CD14-positive monocyte (primary cell): ENCODE results near the gene DOCK4. TPM values are rescaled to one million over a fixed set of nuclear protein-coding genes. Genes with fewer than 3 reads are reported as not detected.

Experiments used
- DNase-seq, 3 donors: peaks; one replicate each; pipeline ENCODE4 v3.0.0-alpha.2; 2011 to 2022
- H2AFZ ChIP-seq: 2 replicates; pipeline ENCODE4 v1.6.0; 2012; ENCODE audit warnings: mild to moderate bottlenecking, low read depth, low read length, inconsistent platforms; ENCODE audit not compliant: insufficient read depth, poor library complexity, severe bottlenecking
- H3K27ac ChIP-seq, 2 donors: 1 replicate in 1 of 2; 2 replicates in 1 of 2; pipeline ENCODE4 v1.5.1; 2012 to 2013; ENCODE audit warnings: low read length in 2 of 2, control low read depth in 1 of 2, inconsistent platforms in 1 of 2, low read depth in 1 of 2, mild to moderate bottlenecking in 1 of 2
- H3K27me3 ChIP-seq, 2 donors: one replicate each; pipeline versions ENCODE4 v1.6.0 to v1.6.1; 2011 to 2013; ENCODE audit warnings: low read length in 2 of 2; ENCODE audit not compliant: control insufficient read depth in 2 of 2, insufficient read depth in 2 of 2
- H3K36me3 ChIP-seq, 2 donors: replicated peaks in 1 of 2; 1 replicate in 1 of 2; 2 replicates in 1 of 2; pipeline versions ENCODE4 v1.5.1 to v1.6.1; 2012 to 2013; ENCODE audit warnings: low read length in 2 of 2, control low read depth in 1 of 2, inconsistent platforms in 1 of 2, mild to moderate bottlenecking in 1 of 2; ENCODE audit not compliant: insufficient read depth in 2 of 2, control insufficient read depth in 1 of 2
- H3K4me1 ChIP-seq, 2 donors: 1 replicate in 1 of 2; 2 replicates in 1 of 2; pipeline versions ENCODE4 v1.5.1 to v1.6.1; 2012 to 2013; ENCODE audit warnings: low read length in 2 of 2, control low read depth in 1 of 2, inconsistent platforms in 1 of 2, mild to moderate bottlenecking in 1 of 2, moderate library complexity in 1 of 2; ENCODE audit not compliant: insufficient read depth in 2 of 2, control insufficient read depth in 1 of 2
- H3K4me2 ChIP-seq: replicated peaks from 2 replicates; pipeline ENCODE3; 2012; ENCODE audit warnings: low read length, moderate library complexity, mild to moderate bottlenecking; ENCODE audit not compliant: poor library complexity, severe bottlenecking; ENCODE audit errors: extremely low read depth
- H3K4me3 ChIP-seq, 3 experiments: fragments of 200-600 bp in 1 of 3; sonication (generic) in 1 of 3; replicated peaks in 1 of 3; 1 replicate in 2 of 3; 2 replicates in 1 of 3; pipeline ENCODE4 v1.5.1; 2011 to 2013; ENCODE audit warnings: low read length in 3 of 3, mild to moderate bottlenecking in 3 of 3, control low read depth in 2 of 3, low read depth in 2 of 3, inconsistent platforms in 1 of 3, moderate library complexity in 1 of 3
- H3K79me2 ChIP-seq: 2 replicates; pipeline ENCODE4 v1.6.0; 2012; ENCODE audit warnings: mild to moderate bottlenecking, control low read depth, inconsistent platforms, low read length, moderate library complexity; ENCODE audit not compliant: insufficient read depth
- H3K9ac ChIP-seq: 2 replicates; pipeline ENCODE4 v1.6.0; 2017; ENCODE audit warnings: low read length, mild to moderate bottlenecking; ENCODE audit not compliant: insufficient read depth, poor library complexity, severe bottlenecking
- H3K9me3 ChIP-seq, 2 donors: replicated peaks in 1 of 2; 1 replicate in 1 of 2; 2 replicates in 1 of 2; pipeline versions ENCODE4 v1.5.1 to v1.6.1; 2012 to 2013; ENCODE audit warnings: low read length in 2 of 2, control low read depth in 1 of 2; ENCODE audit not compliant: control insufficient read depth in 1 of 2, insufficient read depth in 1 of 2
- H4K20me1 ChIP-seq: 2 replicates; pipeline ENCODE4 v1.6.0; 2012; ENCODE audit warnings: mild to moderate bottlenecking, low read length, control low read depth, moderate library complexity; ENCODE audit not compliant: insufficient read depth
- H3K27ac Mint-ChIP-seq, 7 donors: one replicate each; pipeline ENCODE4 v1.8.0; 2020; ENCODE audit warnings: mild to moderate bottlenecking in 7 of 7, mixed read lengths in 7 of 7, moderate library complexity in 6 of 7, inconsistent platforms in 2 of 7
- H3K27me3 Mint-ChIP-seq, 3 donors: one replicate each; pipeline ENCODE4 v1.8.0; 2021 to 2022; ENCODE audit warnings: low read depth in 3 of 3, mild to moderate bottlenecking in 3 of 3, mixed read lengths in 3 of 3, moderate library complexity in 3 of 3, inconsistent platforms in 1 of 3
- H3K36me3 Mint-ChIP-seq, 2 donors: one replicate each; pipeline ENCODE4 v1.8.0; 2020; ENCODE audit warnings: mixed read lengths in 2 of 2, inconsistent platforms in 1 of 2, mild to moderate bottlenecking in 1 of 2
- H3K4me1 Mint-ChIP-seq: one replicate; pipeline ENCODE4 v1.8.0; 2020; ENCODE audit warnings: mild to moderate bottlenecking, mixed read lengths
- H3K4me3 Mint-ChIP-seq, 2 donors: one replicate each; pipeline ENCODE4 v1.8.0; 2020; ENCODE audit warnings: mild to moderate bottlenecking in 2 of 2, mixed read lengths in 2 of 2, moderate library complexity in 1 of 2
- H3K9me3 Mint-ChIP-seq, 7 donors: one replicate each; pipeline ENCODE4 v1.8.0; 2020 to 2022; ENCODE audit warnings: mixed read lengths in 7 of 7, mild to moderate bottlenecking in 6 of 7, moderate library complexity in 6 of 7, inconsistent platforms in 2 of 7
- CTCF ChIP-seq: fragments of 200-600 bp; IDR thresholded peaks from one replicate; pipeline ENCODE4 v1.8.0; 2022; ENCODE audit warnings: antibody characterized with exemption, mild to moderate bottlenecking
- WGBS: methylation state at CpG from one replicate; pipeline ENCODE4 v1.1.5; 2013; ENCODE audit warnings: missing lambda C conversion rate; ENCODE audit not compliant: insufficient coverage; 5-methylcytosine and 5-hydroxymethylcytosine counted together
- intact Hi-C, 2 donors: fragments of 100-400 bp; cut with micrococcal nuclease; formaldehyde crosslinking; loops; one replicate each; pipeline versions ENCODE4 v1.15.0 to v1.15.1; 2023
- polyA plus RNA-seq, 3 donors: library from polyadenylated mRNA; depleted of rRNA in 1 of 3; unstranded in 2 of 3; stranded (reverse) in 1 of 3; fragments of 300-500 nt in 2 of 3; fragments of >200 nt in 1 of 3; fragmentation: Illumina TruSeq in 2 of 3; gene quantifications; 1 replicate in 2 of 3; 2 replicates in 1 of 3; pipeline ENCODE4 v1.2.3, GENCODE V29; 2012 to 2021

DOCK4 gene
- polyA plus RNA-seq, 3 donors = 1.3 to 5.0 (median 2.7) TPM

DNA sequence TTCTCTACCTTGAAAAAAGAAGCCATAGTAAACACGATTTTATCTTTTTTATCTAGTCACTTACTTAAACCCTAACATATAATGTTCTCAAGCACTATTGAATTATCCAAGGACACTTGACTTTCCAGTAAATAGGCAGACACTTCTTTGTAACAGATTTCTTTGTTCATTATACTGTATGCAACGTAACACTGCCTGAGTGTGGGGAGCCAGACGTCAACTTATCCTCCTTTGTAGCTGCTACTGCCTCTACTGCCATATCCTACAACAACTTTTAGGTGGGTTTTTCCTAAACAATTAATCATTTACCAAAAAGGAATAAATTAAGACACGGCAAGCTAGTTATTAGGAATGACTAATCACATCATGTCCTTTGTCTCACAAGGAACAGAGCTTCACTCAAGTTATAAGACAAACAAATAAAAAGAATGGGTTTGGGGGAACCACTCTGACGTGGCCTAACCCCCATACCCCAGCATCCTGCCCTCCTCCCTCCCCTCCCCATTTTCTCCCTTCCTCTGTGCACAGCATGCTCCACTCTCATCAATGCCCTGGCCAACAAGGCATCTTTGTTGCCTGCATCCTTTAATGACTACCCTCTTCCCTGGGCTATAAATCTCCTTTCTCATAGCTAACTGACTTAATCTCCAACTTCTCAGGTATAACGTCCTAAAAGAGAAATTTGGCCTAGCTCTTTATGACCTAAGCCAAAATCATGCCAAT is 43.3 kb downstream of the DOCK4 start:
- Histone ChIP-seq H3K9me3 (no peaks in the 10 kb centered on the region), H4K20me1 (no peaks in the 10 kb centered on the region), H3K9ac (no peak overlapping the region), H3K4me3 (no peak overlapping the region), H3K79me2 (no peaks in the 10 kb centered on the region), H2AFZ (no peak overlapping the region), H3K27me3 (no peaks in the 10 kb centered on the region), H3K36me3 (no peaks in the 10 kb centered on the region), H3K4me2 (no peak overlapping the region), H3K27ac (no peak overlapping the region), H3K4me1 (peaks cover 6 to 8% of the 10 kb centered on the region in 2 donors)
- no peak for DNase-seq
- no peak overlapping the region for H3K4me3 Mint-ChIP-seq
- WGBS = 100% methylated on average over 2 of the region's 6 CpGs
- peaks cover 0 to 2% (median 1%) of the 10 kb centered on the region in 3 donors for H3K27me3 Mint-ChIP-seq
- H3K4me1 Mint-ChIP-seq = peaks cover 10% of the 10 kb centered on the region
- intact Hi-C loops = no loop called here
- H3K9me3 Mint-ChIP-seq = no peaks in the 10 kb centered on the region
- peak overlapping the region in 1 of 7 donors; percentile 51 for H3K27ac Mint-ChIP-seq
- peaks cover 0 to 1% of the 10 kb centered on the region in 2 donors for H3K36me3 Mint-ChIP-seq
- no peak for TF ChIP-seq CTCF

DNA sequence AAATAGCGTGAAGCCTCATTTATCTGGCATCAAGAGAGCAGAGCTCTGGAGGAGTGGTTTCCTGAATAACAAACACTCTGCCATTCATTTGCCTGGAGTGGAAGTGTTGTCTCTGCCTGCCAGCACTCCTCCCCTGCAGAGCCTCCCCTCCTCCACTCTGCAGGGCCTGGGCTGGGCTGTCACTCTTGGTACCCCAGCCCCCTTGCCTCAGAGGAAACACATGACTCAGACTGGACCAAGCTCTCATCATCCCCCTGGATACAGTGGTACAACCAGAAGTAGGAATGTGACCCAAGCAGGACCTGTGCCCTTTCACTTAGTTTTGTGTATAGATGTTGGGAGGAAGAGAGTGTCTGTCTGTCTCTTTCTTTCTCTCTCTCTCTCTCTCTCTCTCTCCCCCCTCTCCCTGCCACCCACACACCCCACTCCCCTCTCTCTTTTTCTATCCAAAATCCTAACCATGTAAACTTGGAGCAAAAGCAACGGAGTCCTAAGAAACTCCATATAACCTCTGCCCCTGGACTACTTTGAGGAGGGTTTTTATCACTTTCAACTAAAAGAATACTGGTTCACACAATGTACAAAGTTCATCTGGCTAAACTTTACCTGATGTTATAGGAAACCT is 43.9 kb downstream of the DOCK4 start:
- H3K4me1 ChIP-seq = peaks cover 6 to 8% of the 10 kb centered on the region in 2 donors
- Mint-ChIP-seq H3K27ac (no peak overlapping the region), H3K4me1 (peaks cover 10% of the 10 kb centered on the region), H3K9me3 (no peaks in the 10 kb centered on the region), H3K4me3 (no peak overlapping the region), H3K36me3 (peaks cover 0 to 1% of the 10 kb centered on the region in 2 donors), H3K27me3 (peaks cover 0 to 2% (median 1%) of the 10 kb centered on the region in 3 donors)
- no peaks in the 10 kb centered on the region for H3K79me2 ChIP-seq
- no CpG with 5 or more reads among the region's 2 CpGs for WGBS
- H3K4me3 ChIP-seq = no peak overlapping the region
- no peak overlapping the region for H2AFZ ChIP-seq
- peaks cover 0 to under 1% of the 10 kb centered on the region in 2 donors for H3K27me3 ChIP-seq
- no peak for TF ChIP-seq CTCF
- H3K36me3 ChIP-seq = no peaks in the 10 kb centered on the region
- H3K4me2 ChIP-seq = no peak overlapping the region
- H3K9ac ChIP-seq = no peak overlapping the region
- H4K20me1 ChIP-seq = no peaks in the 10 kb centered on the region
- no peak for DNase-seq
- H3K9me3 ChIP-seq = no peaks in the 10 kb centered on the region
- H3K27ac ChIP-seq = no peak overlapping the region
- intact Hi-C loops = no loop called here
